DOHH2 (cell line): ENCODE measurements around the gene MTA2.
A peak's percentile ranks its signal among the peaks of the same experiment; 100 is the strongest.

Source experiments
- H3F3A ChIP-seq: fragments of 200-600 bp; sonication (generic), shearing (Covaris generic); 2 replicates; pipeline ENCODE4 v1.6.0; 2016; ENCODE audit warnings: antibody characterized with exemption, mild to moderate bottlenecking; ENCODE audit not compliant: control insufficient read depth, insufficient read depth
- H3K27ac ChIP-seq: fragments of 200-600 bp; sonication (generic); 2 replicates; pipeline ENCODE4 v1.5.1; 2014; ENCODE audit warnings: low read depth, mild to moderate bottlenecking, low read length, moderate library complexity
- H3K27me3 ChIP-seq: fragments of 200-600 bp; sonication (generic); 2 replicates; pipeline ENCODE4 v1.6.1; 2014; ENCODE audit warnings: mild to moderate bottlenecking, low read length, mixed read lengths; ENCODE audit not compliant: control insufficient read depth
- H3K36me3 ChIP-seq: fragments of 200-600 bp; sonication (generic); 2 replicates; pipeline ENCODE4 v1.6.1; 2014; ENCODE audit warnings: mild to moderate bottlenecking, low read length, moderate library complexity, mixed read lengths; ENCODE audit not compliant: control insufficient read depth
- H3K4me1 ChIP-seq: fragments of 200-600 bp; sonication (generic); 2 replicates; pipeline ENCODE4 v1.6.1; 2014; ENCODE audit warnings: mild to moderate bottlenecking, low read length, mixed read lengths; ENCODE audit not compliant: control insufficient read depth
- H3K4me2 ChIP-seq: fragments of 200-600 bp; sonication (generic); 2 replicates; pipeline ENCODE4 v1.6.0; 2014; ENCODE audit warnings: mild to moderate bottlenecking, low read length, moderate library complexity
- H3K4me3 ChIP-seq: fragments of 200-600 bp; sonication (generic); 2 replicates; pipeline ENCODE4 v1.5.1; 2014; ENCODE audit warnings: mild to moderate bottlenecking, low read length, mixed read lengths
- H3K79me2 ChIP-seq: fragments of 200-600 bp; sonication (generic); 2 replicates; pipeline ENCODE4 v1.6.1; 2014; ENCODE audit warnings: mild to moderate bottlenecking, low read length, mixed read lengths; ENCODE audit not compliant: control insufficient read depth
- H3K9me2 ChIP-seq: fragments of 200-600 bp; sonication (generic); replicated peaks from 2 replicates; pipeline ENCODE4 v1.6.1; 2014; ENCODE audit warnings: mild to moderate bottlenecking, low read length, mixed read lengths; ENCODE audit not compliant: control insufficient read depth
- H3K9me3 ChIP-seq: fragments of 200-600 bp; sonication (generic); 2 replicates; pipeline ENCODE4 v1.6.1; 2014; ENCODE audit warnings: antibody characterized with exemption, low read length, mixed read lengths; ENCODE audit not compliant: control insufficient read depth, insufficient read depth
- H4K20me1 ChIP-seq: fragments of 200-600 bp; sonication (generic); 2 replicates; pipeline ENCODE4 v1.6.0; 2014; ENCODE audit warnings: low read depth, mild to moderate bottlenecking, antibody characterized with exemption, low read length, moderate library complexity; ENCODE audit not compliant: control insufficient read depth, insufficient read depth
- CTCF ChIP-seq: fragments of 200-600 bp; sonication (generic); IDR thresholded peaks from one replicate; pipeline ENCODE4 v1.5.1; 2014; ENCODE audit warnings: antibody characterized with exemption, mild to moderate bottlenecking, low read depth, low read length; ENCODE audit not compliant: poor library complexity, severe bottlenecking
- EZH2phosphoT487 ChIP-seq: fragments of 200-600 bp; sonication (generic); IDR thresholded peaks from 2 replicates; pipeline ENCODE4 v1.6.1; 2017; ENCODE audit warnings: borderline replicate concordance, mild to moderate bottlenecking, antibody characterized with exemption, low read length, moderate library complexity, mixed read lengths

Gene MTA2

GRCh38 chr11:62614275-62614674, 12.6 kb upstream of the MTA2 start:
- H3K79me2 ChIP-seq = peaks cover 20% of the 10 kb centered on the region
- TF ChIP-seq CTCF (no peak), EZH2phosphoT487 (no peak)
- peaks cover 40% of the 10 kb centered on the region for H3K36me3 ChIP-seq
- no peak overlapping the region for H3K27ac ChIP-seq
- peaks cover 20% of the 10 kb centered on the region for H3K4me1 ChIP-seq
- H4K20me1 ChIP-seq = no peaks in the 10 kb centered on the region
- no peaks in the 10 kb centered on the region for H3K27me3 ChIP-seq
- no peak overlapping the region for H3K4me2 ChIP-seq
- no peak overlapping the region for H3K4me3 ChIP-seq
- no peaks in the 10 kb centered on the region for H3K9me2 ChIP-seq
- no peaks in the 10 kb centered on the region for H3K9me3 ChIP-seq
- H3F3A ChIP-seq = peaks cover 14% of the 10 kb centered on the region

- Histone ChIP-seq H3K79me2 (peaks cover 17% of the 10 kb centered on the region), H3K9me2 (no peaks in the 10 kb centered on the region), H3K36me3 (peaks cover 40% of the 10 kb centered on the region), H3K4me3 (peak overlapping the region; percentile 92), H3F3A (peaks cover 12% of the 10 kb centered on the region), H3K9me3 (no peaks in the 10 kb centered on the region), H3K27ac (peak overlapping the region; percentile 64; the same call in 1 of the 2 replicates), H3K4me1 (peaks cover 21% of the 10 kb centered on the region), H4K20me1 (no peaks in the 10 kb centered on the region), H3K4me2 (peak overlapping the region; percentile 98; the same call in 1 of the 2 replicates), H3K27me3 (no peaks in the 10 kb centered on the region)
- TF ChIP-seq EZH2phosphoT487 (no peak), CTCF (no peak)
These were observed 11.7 kb upstream of the MTA2 start for GRCh38 chr11:62613291-62613778.

- peaks cover 29% of the 10 kb centered on the region for H3K4me1 ChIP-seq
- no peaks in the 10 kb centered on the region for H3K9me3 ChIP-seq
- TF ChIP-seq EZH2phosphoT487 (no peak), CTCF (peak; percentile 91)
- peak within 1 kb of the TSS; percentile 98 for H3K4me2 ChIP-seq
- H3K27me3 ChIP-seq = no peaks in the 10 kb centered on the region
- H3K79me2 ChIP-seq = peaks cover 17% of the 10 kb centered on the region
- H3F3A ChIP-seq = peaks cover 15% of the 10 kb centered on the region
- no peaks in the 10 kb centered on the region for H4K20me1 ChIP-seq
- H3K4me3 ChIP-seq = peak within 1 kb of the TSS; percentile 92
- peaks cover 46% of the 10 kb centered on the region for H3K36me3 ChIP-seq
- peak within 1 kb of the TSS; percentile 64 for H3K27ac ChIP-seq
- H3K9me2 ChIP-seq = no peaks in the 10 kb centered on the region
These were observed 11.0 kb upstream of the MTA2 start, which contains the start of the genes EML3 and ROM1 for GRCh38 chr11:62612366-62613290. TSS of gene EML3 (minus strand) at chr11:62612775. CDS start at chr11:62612457, 318 bp downstream. TSS of gene ROM1 (plus strand) at chr11:62613257. CDS start at chr11:62613282, 25 bp downstream.
